T-cell (primary cell): Measurements from ENCODE around the gene VPS16. TPM values are rescaled to one million over a fixed set of nuclear protein-coding genes. Genes with fewer than 3 reads are reported as not detected.

Experiments used
- ATAC-seq, 4 experiments: fragments of 200-7000 bp in 3 of 4; fragments of 150-1000 bp in 1 of 4; cut with Tn5 transposase; replicated peaks in 1 of 4; 1 replicate in 3 of 4; 2 replicates in 1 of 4; pipeline ENCODE4 v1.10.0; 2021; ENCODE audit warnings: moderate library complexity in 3 of 4, mild to moderate bottlenecking in 2 of 4, moderate number of reproducible peaks in 1 of 4
- CTCF ChIA-PET, 2 donors: fragments of 300-600 bp; sonication (Branson Sonifier 250); formaldehyde crosslinking; loops; one replicate each; lab custom pipeline; 2022; ENCODE audit warnings: antibody characterized with exemption in 2 of 2; lab: Charles Lee
- POLR2A ChIA-PET, 2 donors: fragments of 300-600 bp; sonication (Branson Sonifier 250); formaldehyde crosslinking; loops; one replicate each; lab custom pipeline; 2022; ENCODE audit warnings: antibody characterized with exemption in 2 of 2; lab: Charles Lee
- DNase-seq, 35 experiments: peaks; one replicate each; pipeline versions ENCODE4 v3.0.0 to v3.0.0-alpha.2; 2013 to 2023
- H3K27ac ChIP-seq: one replicate; pipeline ENCODE4 v1.5.1; 2013; ENCODE audit warnings: low read length
- H3K27me3 ChIP-seq, 2 experiments: replicated peaks in 1 of 2; 1 replicate in 1 of 2; 2 replicates in 1 of 2; pipeline versions ENCODE4 v1.6.1 to v1.7.0; 2013; ENCODE audit warnings: low read length in 1 of 2, mixed read lengths in 1 of 2; ENCODE audit not compliant: control insufficient read depth in 2 of 2, insufficient read depth in 2 of 2; ENCODE audit errors: extremely low read depth in 1 of 2
- H3K36me3 ChIP-seq, 2 donors: 1 replicate in 1 of 2; 2 replicates in 1 of 2; pipeline versions ENCODE4 v1.6.1 to v1.7.0; 2013; ENCODE audit warnings: low read length in 1 of 2; ENCODE audit not compliant: control insufficient read depth in 2 of 2, insufficient read depth in 1 of 2; ENCODE audit errors: extremely low read depth in 1 of 2
- H3K4me1 ChIP-seq, 2 experiments: 1 replicate in 1 of 2; 2 replicates in 1 of 2; pipeline versions ENCODE4 v1.6.1 to v1.7.0; 2013; ENCODE audit warnings: low read length in 2 of 2, mixed read lengths in 1 of 2; ENCODE audit not compliant: insufficient read depth in 2 of 2, control insufficient read depth in 1 of 2; ENCODE audit errors: extremely low read depth in 1 of 2
- H3K4me3 ChIP-seq, 2 donors: 1 replicate in 1 of 2; 2 replicates in 1 of 2; pipeline versions ENCODE4 v1.5.1 to v1.7.0; 2013; ENCODE audit warnings: mild to moderate bottlenecking in 2 of 2, low read length in 1 of 2, moderate library complexity in 1 of 2; ENCODE audit not compliant: control insufficient read depth in 1 of 2; ENCODE audit errors: extremely low read depth in 1 of 2
- H3K9me3 ChIP-seq: 2 replicates; pipeline ENCODE4 v1.7.0; 2013
- H3K27ac Mint-ChIP-seq, 2 donors: one replicate each; pipeline ENCODE4 v1.8.0; 2020 to 2021; ENCODE audit warnings: mild to moderate bottlenecking in 2 of 2, mixed read lengths in 2 of 2
- H3K27me3 Mint-ChIP-seq, 2 donors: one replicate each; pipeline ENCODE4 v1.8.0; 2021 to 2022; ENCODE audit warnings: mixed read lengths in 2 of 2
- H3K36me3 Mint-ChIP-seq: one replicate; pipeline ENCODE4 v1.8.0; 2021; ENCODE audit warnings: mixed read lengths
- H3K4me1 Mint-ChIP-seq, 3 donors: one replicate each; pipeline ENCODE4 v1.8.0; 2020 to 2022; ENCODE audit warnings: mixed read lengths in 3 of 3, mild to moderate bottlenecking in 1 of 3
- H3K4me3 Mint-ChIP-seq, 3 donors: one replicate each; pipeline ENCODE4 v1.8.0; 2020 to 2022; ENCODE audit warnings: mild to moderate bottlenecking in 3 of 3, mixed read lengths in 3 of 3, moderate library complexity in 3 of 3
- H3K9me3 Mint-ChIP-seq, 3 donors: one replicate each; pipeline ENCODE4 v1.8.0; 2020 to 2022; ENCODE audit warnings: mixed read lengths in 3 of 3
- WGBS: methylation state at CpG from one replicate; pipeline ENCODE4 v1.1.5; 2013; ENCODE audit warnings: missing lambda C conversion rate; ENCODE audit not compliant: insufficient coverage; 5-methylcytosine and 5-hydroxymethylcytosine counted together
- total RNA-seq, 35 experiments: library from RNA in 6 of 35; stranded (reverse) in 6 of 35; fragments of 120-200 nt in 1 of 35; gene quantifications; one replicate each; pipeline versions ENCODE4 v1.2.1 to v1.2.4 and lab custom pipeline; 2013 to 2026

Gene VPS16
- total RNA-seq, 5 donors from 2014 or later (not counting 1 experiment from before 2014, with no cell fraction given) = 44.5 to 72.2 (median 68.2) TPM

GRCh38 chr20:2796011-2796660 is 44.4 kb upstream of the VPS16 start:
- Histone ChIP-seq H3K4me3 (no peak overlapping the region), H3K36me3 (no peaks in the 10 kb centered on the region), H3K27ac (no peak overlapping the region), H3K27me3 (peaks cover 0 to 79% of the 10 kb centered on the region in 2 experiments), H3K9me3 (no peaks in the 10 kb centered on the region), H3K4me1 (peaks cover 4 to 23% of the 10 kb centered on the region in 2 experiments)
- Mint-ChIP-seq H3K4me3 (no peak overlapping the region), H3K4me1 (peaks cover 21% of the 10 kb centered on the region in 3 donors), H3K27me3 (peaks cover 47 to 61% of the 10 kb centered on the region in 2 donors), H3K36me3 (no peaks in the 10 kb centered on the region), H3K9me3 (no peaks in the 10 kb centered on the region), H3K27ac (no peak overlapping the region)
- POLR2A ChIA-PET = no interaction called here
- CTCF ChIA-PET = interaction anchor here in 1 of 2 donors (0.6 kb wide), 1 partner anchor 1570 kb away, joined by 3 read pairs; the partner anchor contains the start of gene RAD21L1
- WGBS = 90% methylated on average over 18 of the region's 20 CpGs
- ATAC-seq (no peak), DNase-seq (no peak)

- no peaks in the 10 kb centered on the region for H3K9me3 Mint-ChIP-seq
- H3K27ac Mint-ChIP-seq = no peak overlapping the region
- Histone ChIP-seq H3K27me3 (peaks cover 0 to 89% of the 10 kb centered on the region in 2 experiments), H3K4me3 (no peak overlapping the region), H3K27ac (no peak overlapping the region), H3K4me1 (peaks cover 4 to 27% of the 10 kb centered on the region in 2 experiments), H3K9me3 (no peaks in the 10 kb centered on the region), H3K36me3 (no peaks in the 10 kb centered on the region)
- H3K27me3 Mint-ChIP-seq = peaks cover 51 to 68% of the 10 kb centered on the region in 2 donors
- DNase-seq (no peak), ATAC-seq (no peak)
- H3K36me3 Mint-ChIP-seq = no peaks in the 10 kb centered on the region
- peaks cover 24 to 27% (median 25%) of the 10 kb centered on the region in 3 donors for H3K4me1 Mint-ChIP-seq
- 70% methylated on average over 16 of the region's 16 CpGs for WGBS
- CTCF ChIA-PET = no interaction called here
- POLR2A ChIA-PET = no interaction called here
- H3K4me3 Mint-ChIP-seq = no peak overlapping the region
These were observed 43.2 kb upstream of the VPS16 start for GRCh38 chr20:2797136-2797983.

GRCh38 chr20:2798095-2798805 is 42.3 kb upstream of the VPS16 start:
- Mint-ChIP-seq H3K9me3 (no peaks in the 10 kb centered on the region), H3K4me3 (peak overlapping the region in 1 of 3 donors; percentile 96)
- CTCF ChIA-PET = no interaction called here

GRCh38 chr20:2798814-2799213 is 41.7 kb upstream of the VPS16 start:
- POLR2A ChIA-PET = no interaction called here
- H3K9me3 Mint-ChIP-seq = no peaks in the 10 kb centered on the region
- ATAC-seq = no peak

More at GRCh38 chr20:2798095-2798805, 42.3 kb upstream of the VPS16 start:
- Histone ChIP-seq H3K4me1 (peaks cover 4 to 27% of the 10 kb centered on the region in 2 experiments), H3K27me3 (peaks cover 0 to 87% of the 10 kb centered on the region in 2 experiments), H3K27ac (no peak overlapping the region), H3K9me3 (no peaks in the 10 kb centered on the region), H3K36me3 (no peaks in the 10 kb centered on the region), H3K4me3 (no peak overlapping the region)
- Mint-ChIP-seq H3K27ac (no peak overlapping the region), H3K27me3 (peaks cover 55 to 71% of the 10 kb centered on the region in 2 donors), H3K36me3 (no peaks in the 10 kb centered on the region), H3K4me1 (peaks cover 24 to 27% (median 25%) of the 10 kb centered on the region in 3 donors)
- POLR2A ChIA-PET = no interaction called here
- 92% methylated on average over 19 of the region's 19 CpGs for WGBS
- ATAC-seq (no peak), DNase-seq (no peak)

GRCh38 chr20:2799271-2799670 is 41.3 kb upstream of the VPS16 start:
- DNase-seq (no peak), ATAC-seq (no peak)
- Mint-ChIP-seq H3K4me1 (peaks cover 24 to 27% (median 25%) of the 10 kb centered on the region in 3 donors), H3K27me3 (peaks cover 50 to 74% of the 10 kb centered on the region in 2 donors), H3K27ac (peak overlapping the region in 1 of 2 donors; percentile 65), H3K36me3 (no peaks in the 10 kb centered on the region), H3K9me3 (no peaks in the 10 kb centered on the region), H3K4me3 (peak overlapping the region; percentile 81 to 96 (median 82))
- Histone ChIP-seq H3K9me3 (no peaks in the 10 kb centered on the region), H3K27me3 (peaks cover 0 to 85% of the 10 kb centered on the region in 2 experiments), H3K4me1 (peaks cover 4 to 27% of the 10 kb centered on the region in 2 experiments), H3K36me3 (no peaks in the 10 kb centered on the region), H3K4me3 (peak overlapping the region; percentile 33 to 89), H3K27ac (no peak overlapping the region)
- POLR2A ChIA-PET = no interaction called here
- CTCF ChIA-PET = no interaction called here
- WGBS = 57% methylated on average over 6 of the region's 9 CpGs

More at GRCh38 chr20:2798814-2799213, 41.7 kb upstream of the VPS16 start:
- Mint-ChIP-seq H3K27me3 (peaks cover 51 to 71% of the 10 kb centered on the region in 2 donors), H3K36me3 (no peaks in the 10 kb centered on the region), H3K4me3 (peak overlapping the region; percentile 81 to 96 (median 82)), H3K27ac (no peak overlapping the region), H3K4me1 (peaks cover 24 to 27% (median 25%) of the 10 kb centered on the region in 3 donors)
- peaks cover 0 to 86% of the 10 kb centered on the region in 2 experiments for H3K27me3 ChIP-seq
- H3K27ac ChIP-seq = no peak overlapping the region
- CTCF ChIA-PET = no interaction called here
- H3K9me3 ChIP-seq = no peaks in the 10 kb centered on the region
- DNase-seq = no peak
- peaks cover 4 to 27% of the 10 kb centered on the region in 2 experiments for H3K4me1 ChIP-seq
- H3K4me3 ChIP-seq = no peak overlapping the region
- H3K36me3 ChIP-seq = no peaks in the 10 kb centered on the region
- 69% methylated on average over 3 of the region's 6 CpGs for WGBS
